GM12872 (cell line): ENCODE data around the gene LHX8.

Experiments
- TF ChIP-seq, protein P1 (sequence below): IDR thresholded peaks from 3 replicates; pipeline ENCODE4 v1.5.1; 2011; ENCODE audit warnings: low read depth, mild to moderate bottlenecking, low read length, moderate library complexity; ENCODE audit not compliant: insufficient read depth

Gene LHX8

GRCh38 chr1:75198761-75199160 is 64.6 kb downstream of the LHX8 start:
- TF ChIP-seq, protein P1, sequence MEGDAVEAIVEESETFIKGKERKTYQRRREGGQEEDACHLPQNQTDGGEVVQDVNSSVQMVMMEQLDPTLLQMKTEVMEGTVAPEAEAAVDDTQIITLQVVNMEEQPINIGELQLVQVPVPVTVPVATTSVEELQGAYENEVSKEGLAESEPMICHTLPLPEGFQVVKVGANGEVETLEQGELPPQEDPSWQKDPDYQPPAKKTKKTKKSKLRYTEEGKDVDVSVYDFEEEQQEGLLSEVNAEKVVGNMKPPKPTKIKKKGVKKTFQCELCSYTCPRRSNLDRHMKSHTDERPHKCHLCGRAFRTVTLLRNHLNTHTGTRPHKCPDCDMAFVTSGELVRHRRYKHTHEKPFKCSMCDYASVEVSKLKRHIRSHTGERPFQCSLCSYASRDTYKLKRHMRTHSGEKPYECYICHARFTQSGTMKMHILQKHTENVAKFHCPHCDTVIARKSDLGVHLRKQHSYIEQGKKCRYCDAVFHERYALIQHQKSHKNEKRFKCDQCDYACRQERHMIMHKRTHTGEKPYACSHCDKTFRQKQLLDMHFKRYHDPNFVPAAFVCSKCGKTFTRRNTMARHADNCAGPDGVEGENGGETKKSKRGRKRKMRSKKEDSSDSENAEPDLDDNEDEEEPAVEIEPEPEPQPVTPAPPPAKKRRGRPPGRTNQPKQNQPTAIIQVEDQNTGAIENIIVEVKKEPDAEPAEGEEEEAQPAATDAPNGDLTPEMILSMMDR = no peak

DNA sequence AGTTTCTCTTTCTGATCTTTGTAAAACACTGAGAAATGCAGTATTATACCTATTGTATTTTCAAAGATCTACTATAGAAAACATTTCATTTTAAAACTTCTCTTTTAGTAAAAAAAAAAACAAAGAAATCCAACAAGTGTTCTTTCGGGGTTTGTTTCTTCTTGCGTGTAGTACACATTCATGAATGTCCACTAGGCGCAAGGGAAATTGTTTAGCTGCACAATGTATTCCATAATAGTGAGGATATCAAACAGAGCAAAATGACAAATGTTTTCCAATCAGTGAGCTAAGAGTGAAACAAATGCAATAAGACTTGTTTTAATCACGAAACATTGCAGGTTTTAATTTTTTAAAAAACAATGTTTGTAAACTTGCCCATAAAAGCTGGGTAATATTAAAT is 68.6 kb downstream of the LHX8 start:
- TF ChIP-seq, protein P1 = no peak

DNA sequence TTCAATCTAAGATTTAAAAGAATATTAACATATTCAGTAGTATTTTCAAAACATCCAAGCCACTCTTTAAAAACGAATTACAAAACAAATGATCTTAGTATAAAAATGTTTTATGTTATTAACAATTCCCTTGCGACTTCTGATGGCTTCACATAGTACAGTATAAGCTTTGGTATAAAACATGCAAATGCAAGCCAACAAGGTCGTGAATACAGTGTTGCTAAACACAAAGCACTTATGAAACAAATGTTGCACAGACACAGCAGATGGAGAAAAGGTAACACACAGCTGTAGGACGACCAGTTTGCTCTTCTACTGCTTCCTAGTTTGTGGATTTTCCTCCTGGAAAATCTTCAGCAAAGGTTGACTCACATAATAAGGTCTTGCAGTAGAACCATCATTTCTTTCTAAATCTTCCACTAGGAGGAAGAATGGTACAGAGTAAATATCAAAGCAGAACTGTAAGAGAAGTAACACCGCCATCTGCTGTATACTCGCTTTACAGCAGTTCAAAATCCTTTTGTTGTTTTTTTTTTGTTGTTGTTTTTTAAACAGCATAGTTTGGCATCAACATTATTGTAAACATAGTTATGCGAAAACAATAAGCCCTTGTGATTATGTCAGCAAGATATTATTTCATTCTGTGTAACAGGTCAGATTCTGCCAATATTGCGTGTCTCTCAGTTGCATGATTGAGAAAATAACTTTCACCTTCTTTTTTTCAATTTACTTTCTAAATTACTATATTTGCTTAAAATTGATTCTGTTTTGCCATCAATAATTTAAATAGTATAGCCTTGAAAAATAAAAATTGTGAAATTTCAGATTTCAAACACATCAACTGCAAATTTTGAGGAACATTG is 69.5 kb downstream of the LHX8 start:
- TF ChIP-seq, protein P1 = peak; percentile 72

DNA sequence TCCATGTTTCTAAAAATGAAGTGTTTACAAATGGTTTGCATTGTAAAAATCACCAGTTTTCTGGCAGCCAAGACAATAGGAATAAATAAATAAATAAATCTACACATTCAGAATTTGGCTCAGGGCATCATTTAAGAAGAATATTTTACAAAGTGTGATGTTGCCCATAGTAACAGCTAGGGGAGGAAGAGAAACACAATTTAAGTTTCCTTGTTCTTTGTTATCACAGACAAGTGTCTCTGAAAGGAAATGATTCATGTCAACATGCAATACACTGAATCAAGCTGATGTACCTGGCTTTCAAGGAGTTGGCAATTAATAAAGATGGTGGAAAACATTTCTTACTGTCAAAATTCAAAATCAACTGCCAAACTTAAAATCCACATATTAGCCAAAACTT is 74.7 kb downstream of the LHX8 start:
- TF ChIP-seq, protein P1 = no peak
